Hematopoietic multipotent progenitor cell treated with erythropoietin and hydrocortisone succinate and interleukin-3 and kit ligand, for 17 days (in vitro differentiated cells): ENCODE results near the gene CNPY1.

Experiments
- DNase-seq: peaks from one replicate; pipeline ENCODE4 v3.0.0-alpha.2; 2015; ENCODE audit warnings: low spot score

The CNPY1 gene

DNA sequence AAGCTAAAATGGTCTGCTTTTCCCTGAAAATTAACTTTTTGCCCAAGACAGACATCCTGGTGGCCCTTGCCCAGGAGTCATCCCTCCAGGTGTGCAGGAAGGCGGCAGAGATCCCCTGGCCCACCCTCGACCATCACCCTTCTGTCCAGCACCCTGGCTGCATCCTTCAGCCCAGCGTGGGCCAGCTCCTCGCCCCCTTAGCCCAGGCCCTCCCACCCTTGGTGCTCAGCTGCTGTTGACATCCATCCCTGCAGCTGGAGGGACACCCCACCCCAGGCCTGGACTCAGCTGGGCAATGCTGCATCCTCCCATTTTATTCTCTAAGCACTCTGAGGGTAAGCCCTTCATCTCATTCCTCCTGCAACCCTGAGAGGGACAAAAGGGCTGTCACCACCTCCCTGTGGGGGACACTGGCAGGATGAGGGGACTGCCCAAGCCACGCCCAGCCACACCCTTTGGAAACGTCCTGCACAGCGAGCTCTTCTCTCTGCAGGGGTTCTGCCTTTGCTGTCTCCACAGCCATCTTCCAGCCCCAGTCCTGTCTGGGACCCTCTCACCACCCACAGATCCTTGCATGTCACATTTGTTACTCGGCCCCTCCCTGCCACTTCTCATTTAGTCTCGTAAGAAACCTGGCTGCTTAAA is 57.8 kb downstream of the CNPY1 start:
- DNase-seq: no peak

DNA sequence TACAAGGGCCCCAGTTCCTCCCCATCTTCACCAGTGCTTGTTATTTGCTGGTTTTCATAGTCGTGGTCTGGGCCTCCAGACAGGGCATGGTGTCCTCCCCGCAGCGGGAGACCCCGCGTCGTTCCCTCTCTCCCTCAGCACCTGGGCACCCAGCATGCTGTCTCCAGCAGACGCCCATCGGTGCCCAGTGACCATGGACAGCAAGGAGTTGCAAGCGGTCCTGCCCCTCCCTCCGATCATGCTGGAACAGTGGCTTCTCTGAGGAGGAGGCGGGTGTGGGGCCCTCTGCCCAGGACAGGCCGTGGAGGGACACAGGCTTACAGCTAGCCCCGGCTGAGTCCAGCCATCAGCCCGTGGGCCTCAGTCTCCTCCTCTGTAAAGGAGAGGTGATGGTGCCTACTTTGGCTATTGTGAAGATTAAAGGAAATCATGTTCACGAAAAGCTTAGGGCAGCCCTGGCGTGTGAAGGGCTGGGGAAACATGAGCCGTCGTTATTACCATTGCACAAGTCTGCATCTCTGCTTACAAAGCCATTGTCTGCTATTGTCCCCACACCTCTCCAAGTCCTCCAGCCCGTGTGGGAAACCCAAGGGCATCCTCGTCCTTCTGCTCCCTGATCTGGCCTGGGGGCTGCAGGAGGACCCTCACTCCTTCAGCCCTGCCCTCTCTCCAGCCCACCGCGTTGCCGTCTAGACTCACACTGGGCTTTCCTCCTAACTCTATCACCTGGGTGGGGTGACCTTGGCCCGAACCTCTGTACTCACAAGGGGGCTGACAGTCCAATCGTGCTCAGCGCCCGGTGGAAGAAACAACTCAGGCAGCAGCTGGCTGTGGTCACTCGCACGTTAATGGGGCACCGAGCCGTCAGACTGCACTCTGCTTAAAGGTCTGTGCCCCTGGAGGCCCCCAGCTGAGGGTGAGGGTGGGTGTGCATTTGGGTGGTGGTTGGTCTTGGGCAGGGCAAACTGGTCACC is 58.6 kb downstream of the CNPY1 start:
- DNase-seq: no peak

DNA sequence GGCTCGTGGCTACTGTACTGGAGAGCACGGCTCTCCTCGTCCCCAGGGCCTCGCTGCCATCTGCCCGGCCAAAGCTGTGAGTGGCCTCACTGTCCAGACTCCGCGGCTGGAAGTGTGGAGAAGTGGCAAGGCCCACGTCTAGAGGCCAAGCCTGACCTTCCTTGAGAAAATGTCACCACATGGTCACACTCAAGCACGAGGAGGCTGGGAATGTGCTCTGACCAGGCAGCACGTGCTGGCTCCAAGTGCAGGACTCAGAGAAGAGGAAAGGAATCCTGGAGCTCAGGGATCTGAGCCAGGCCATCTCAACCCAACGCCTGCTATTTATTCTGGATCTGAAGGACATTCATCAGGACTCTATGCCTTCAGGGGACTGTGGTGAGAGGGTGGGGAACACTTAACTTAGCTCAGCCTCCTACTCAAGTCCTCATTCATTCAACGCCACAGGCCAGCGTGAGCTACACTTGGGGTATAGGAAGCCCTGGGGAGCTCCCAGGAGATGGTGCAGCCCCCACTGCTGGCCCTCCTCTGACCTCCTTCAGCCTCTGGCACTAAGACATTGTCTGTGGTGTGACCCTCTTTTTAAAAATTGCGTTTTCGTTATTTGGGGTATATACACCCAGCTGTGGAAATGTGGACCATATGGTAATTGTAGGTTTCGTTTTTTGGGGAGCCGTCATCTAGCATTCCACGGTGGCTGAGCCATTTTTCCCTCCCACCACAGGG is 59.4 kb downstream of the CNPY1 start:
- DNase-seq: no peak

DNA sequence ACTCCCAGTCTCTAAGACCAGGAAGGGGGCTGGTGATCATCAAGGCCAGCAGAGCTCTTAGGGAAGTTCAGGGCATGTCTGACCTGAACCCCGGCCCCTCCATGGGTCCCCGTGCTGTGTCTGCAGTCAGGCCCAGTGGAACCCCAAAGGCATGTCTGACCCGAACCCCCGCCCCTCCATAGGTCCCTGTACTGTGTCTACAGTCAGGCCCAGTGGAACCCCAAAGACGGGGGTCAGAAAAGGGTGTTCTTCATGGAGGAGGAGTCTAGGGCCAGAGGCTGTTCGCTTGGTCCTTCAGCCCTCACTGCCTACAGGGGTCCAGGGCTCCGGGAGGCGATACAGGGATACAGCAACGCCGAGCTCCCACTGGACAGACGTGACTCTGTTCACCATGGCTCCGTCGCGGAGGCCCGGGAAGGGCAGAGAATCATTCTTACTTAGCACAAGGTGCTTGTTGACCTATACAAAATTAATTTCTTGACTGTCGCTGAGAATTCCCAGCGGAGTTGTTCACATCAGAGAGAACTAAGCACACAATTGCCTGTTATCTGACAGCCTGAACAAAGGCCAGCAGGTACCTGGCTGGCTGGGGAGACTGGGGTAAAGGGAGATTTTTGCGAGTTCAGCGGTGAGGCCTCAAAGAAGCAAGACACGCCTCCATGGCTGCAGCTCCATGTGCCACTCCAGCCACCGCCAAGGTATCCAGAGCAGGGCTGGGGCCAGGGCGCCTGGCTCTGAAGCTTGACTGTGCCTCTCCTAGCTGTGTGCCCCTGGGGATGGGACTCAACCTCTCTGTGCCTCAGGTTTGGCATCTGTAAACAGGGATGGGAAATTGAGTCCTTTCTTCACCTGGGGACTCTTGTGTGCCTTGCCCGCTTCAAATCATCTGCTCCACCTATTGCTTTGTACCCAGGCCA is 61.6 kb downstream of the CNPY1 start:
- DNase-seq: no peak

DNA sequence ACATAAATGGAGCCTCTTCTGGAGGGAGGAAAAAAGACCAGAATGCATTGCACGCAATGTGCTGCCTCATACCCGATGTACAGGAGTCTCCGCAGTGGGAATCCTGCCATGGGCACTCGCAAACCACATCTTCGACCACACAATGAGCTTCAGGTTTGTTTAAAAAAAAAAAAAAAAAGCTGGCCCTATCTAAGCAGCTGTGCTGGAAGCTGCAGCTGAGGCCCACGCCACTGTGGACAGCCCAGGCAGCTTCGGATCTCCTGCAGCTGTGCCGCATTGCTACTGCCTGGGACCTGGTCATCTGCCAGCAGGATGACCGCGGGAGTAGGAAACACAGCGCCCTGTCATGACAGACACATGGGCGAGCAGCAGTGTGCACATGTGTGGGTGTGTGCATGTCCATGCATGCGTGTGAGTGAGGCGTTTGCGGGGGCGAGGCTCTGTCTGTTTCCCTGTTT is 62.5 kb downstream of the CNPY1 start:
- no peak for DNase-seq

DNA sequence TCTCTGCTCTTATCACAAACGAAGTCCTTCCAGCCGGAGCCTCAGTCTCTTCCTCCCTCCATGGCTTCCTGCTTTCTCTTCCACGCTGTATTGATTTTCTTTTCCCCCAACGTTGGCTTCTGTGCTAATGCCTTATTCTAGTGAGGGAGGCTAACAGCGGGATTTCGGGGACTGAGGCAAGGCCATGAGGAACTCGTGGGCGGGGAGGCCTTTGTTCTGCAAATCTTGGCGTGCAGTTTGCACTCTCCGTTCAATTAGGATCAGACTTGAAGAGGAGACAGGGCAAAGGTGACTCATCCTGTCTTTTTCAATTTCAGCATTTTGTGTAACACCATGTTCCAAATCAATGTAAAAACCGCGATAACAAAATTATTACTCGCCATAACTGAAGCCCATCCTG is 63.1 kb downstream of the CNPY1 start:
- no peak for DNase-seq

DNA sequence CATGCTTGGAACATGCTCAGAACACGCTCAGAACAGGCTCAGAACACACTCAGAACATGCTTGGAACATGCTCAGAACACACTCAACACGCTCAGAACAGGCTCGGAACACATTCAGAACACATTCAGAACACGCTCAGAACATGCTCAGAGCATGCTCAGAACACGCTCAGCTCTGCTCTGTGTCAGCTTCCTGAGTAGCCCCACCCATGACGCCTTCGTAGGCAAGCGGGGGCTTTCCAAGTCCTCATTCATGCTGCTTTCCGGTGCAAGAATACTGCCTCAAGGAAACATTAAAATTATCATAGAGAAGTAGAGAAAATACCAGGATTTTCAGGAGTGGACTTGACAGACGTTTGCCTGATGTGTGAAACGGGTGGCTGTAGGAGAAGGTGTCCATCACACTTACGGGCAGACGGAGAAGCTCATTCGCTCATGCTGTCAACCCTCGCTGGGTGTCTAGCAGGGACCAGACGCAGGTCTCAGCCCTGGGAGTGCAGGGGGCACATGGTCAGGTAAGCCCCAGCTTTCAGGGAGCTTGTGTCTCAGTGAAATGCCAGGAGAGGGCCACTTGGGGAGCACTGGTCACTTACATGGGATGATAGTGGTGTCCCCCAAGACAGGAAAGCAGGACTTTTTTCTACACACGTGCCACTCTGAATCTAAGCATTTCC is 63.7 kb downstream of the CNPY1 start:
- DNase-seq: no peak

DNA sequence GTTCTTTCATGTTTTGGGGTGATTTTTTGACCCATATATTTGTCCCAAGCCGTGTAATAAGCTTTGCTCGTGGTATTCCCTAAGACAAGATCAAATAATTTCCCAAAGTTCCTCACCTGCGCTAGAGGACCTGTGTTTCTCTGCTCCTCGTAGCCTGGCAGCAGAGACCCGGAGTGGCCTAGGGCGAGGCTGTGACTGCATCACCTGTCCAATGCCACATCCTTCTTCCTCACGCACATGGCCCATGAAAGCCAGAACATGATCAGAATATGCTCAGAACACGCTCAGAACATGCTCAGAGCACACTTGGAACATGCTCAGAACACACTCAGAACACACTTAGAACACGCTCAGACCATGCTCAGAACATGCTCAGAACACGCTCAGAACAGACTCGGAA is 64.6 kb downstream of the CNPY1 start:
- DNase-seq: no peak

DNA sequence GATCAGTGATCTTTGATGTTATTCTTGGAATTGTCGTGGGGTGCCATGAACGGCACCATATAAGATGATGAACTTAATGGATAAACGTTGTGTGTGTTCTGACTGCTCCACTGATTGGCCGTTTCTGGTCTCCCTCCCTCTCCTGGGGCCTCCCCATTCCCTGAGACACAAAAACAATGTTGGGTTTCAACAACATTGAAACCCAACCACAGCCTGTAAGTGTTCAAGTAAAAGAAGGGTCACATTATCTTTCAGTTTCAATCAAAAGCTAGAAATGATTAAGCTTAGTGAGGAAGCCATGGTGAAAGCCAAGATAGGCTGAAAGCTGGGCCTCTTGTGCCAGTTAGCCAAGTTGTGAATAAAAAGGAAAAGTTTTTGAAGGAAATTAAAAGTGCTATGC is 68.9 kb downstream of the CNPY1 start:
- no peak for DNase-seq

DNA sequence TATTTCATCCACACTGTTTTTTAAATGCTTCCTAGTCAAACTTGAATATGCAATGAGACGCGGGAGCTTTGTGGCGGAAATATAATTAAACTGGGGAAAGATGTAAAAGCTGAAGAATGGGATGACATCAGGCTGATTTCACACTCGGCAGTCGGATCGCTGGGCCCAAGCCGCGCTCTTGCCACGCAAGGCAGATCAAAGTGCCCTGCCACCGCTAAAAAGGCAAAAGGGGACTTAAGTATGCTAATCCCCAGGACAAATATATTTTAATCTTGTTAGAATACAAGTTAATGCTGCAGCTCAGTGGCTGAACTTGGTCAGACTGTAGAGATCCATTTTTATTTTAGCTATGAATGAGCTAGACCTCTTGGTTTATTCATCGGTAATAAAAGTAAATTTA is 74.6 kb downstream of the CNPY1 start:
- DNase-seq: no peak

DNA sequence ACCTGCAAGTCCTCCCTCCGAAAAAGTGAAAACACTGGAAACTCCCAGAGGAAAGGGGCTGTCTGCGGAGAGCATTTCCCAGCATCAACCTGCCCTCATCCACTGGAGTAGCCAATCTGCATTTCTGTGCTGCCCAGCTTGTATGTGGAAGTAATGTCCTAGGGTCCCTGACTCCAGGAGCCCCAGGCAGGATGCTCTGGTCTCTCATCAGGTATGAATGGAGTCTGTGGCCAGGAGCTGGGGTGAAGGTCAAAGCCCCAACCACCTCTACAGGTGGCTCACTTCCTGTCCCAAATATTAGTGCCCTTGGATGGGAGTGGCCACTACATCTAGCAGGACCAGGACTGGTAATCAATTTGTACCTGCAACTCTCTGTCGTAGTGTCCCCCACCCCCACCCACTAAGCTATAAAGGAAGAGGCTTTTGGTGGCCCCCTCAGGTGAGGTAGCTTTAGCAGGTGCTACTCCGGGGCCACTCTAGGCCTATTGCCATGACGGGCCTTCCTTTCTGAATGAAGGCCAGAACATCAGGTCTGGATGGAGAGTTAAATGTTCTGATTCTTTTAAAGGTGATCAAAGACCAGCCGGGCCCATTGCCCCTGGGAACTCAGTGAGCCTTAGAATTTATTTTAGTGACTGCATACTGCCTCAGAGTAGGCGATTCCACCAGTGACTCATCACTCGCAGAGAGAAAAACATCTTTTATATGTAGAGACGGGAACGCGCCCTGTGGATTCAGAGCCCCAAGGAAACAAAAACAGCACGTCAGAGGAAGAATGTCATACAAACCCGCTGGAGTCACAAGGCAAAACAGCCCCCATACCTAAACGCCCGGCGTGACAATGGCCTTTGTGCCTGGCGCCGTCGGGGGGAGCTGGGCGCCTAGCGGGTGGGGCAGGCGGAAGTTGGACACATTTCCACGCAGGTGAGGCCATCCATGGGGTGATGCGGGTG is 75.4 kb downstream of the CNPY1 start:
- no peak for DNase-seq

DNA sequence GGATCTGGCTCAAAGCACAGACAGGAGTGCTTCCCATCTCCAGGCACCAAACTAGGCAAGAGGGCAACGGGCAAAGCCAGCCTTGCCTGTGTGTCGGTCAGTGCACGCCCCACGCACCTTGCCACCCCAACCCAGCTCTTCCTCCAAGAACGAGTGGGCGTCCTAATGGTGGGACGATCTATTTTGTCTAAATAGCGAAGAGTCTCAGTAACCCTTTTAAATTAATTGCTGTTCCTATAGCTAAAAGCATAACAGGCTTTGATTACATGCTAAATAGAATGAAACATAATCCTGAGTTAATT is 76.2 kb downstream of the CNPY1 start:
- no peak for DNase-seq

DNA sequence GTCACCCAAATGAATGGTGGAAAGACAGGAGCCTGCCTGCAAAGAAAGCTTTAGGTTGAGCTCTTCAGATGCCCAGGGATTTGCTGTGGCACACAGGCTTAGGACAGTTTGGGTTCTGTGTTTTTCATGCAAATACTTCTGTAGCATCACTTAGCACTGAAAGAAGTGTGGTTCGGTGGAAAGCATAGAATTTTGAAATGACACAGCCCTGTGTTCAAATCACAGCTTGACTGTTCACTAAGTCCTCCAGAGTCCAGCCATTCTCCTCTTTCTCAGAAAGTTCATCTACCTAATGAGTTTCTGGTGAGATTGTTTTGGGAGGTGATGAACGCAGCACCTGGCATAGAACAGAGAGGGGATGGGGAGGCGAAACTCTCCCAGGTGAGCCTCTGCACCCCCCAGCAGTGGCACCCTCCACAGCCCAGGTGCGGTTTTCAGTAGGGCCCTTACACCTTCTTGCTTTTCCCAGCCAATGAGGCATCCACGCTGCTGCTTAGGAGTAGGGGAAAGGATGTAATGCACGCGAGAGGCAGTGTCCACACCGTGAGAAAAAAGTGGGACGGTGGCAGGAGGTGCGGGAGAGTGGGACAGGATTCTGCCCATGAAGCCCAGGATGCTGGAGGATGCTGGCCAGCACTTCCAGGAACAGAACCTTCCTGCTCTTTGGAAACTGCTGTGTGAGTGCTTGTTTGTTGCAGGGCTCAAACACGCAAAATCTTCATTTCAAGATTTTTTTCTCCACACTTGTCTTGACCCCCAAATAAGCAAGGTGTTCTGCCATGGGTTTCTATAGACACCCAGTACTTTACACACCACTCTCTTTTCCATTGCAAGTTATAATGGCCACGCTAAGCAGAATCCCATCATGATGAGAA is 76.8 kb downstream of the CNPY1 start:
- no peak for DNase-seq

DNA sequence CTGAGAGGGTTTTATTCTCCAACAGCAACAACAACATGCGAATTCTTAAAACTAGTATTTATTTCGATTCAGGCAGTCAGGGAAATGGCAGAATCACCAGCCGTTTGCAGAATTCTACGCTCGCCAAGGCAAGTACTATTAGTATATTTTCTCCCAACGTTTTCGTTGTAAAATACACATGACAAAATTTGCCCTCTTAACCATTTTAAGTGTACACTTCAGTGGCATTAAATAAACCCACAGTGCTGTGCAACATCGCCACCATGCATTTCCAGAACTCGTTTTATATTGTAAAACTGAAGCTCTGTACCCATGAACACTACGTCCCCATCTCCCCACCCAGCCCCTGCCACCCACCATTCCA is 77.6 kb downstream of the CNPY1 start:
- DNase-seq: no peak

DNA sequence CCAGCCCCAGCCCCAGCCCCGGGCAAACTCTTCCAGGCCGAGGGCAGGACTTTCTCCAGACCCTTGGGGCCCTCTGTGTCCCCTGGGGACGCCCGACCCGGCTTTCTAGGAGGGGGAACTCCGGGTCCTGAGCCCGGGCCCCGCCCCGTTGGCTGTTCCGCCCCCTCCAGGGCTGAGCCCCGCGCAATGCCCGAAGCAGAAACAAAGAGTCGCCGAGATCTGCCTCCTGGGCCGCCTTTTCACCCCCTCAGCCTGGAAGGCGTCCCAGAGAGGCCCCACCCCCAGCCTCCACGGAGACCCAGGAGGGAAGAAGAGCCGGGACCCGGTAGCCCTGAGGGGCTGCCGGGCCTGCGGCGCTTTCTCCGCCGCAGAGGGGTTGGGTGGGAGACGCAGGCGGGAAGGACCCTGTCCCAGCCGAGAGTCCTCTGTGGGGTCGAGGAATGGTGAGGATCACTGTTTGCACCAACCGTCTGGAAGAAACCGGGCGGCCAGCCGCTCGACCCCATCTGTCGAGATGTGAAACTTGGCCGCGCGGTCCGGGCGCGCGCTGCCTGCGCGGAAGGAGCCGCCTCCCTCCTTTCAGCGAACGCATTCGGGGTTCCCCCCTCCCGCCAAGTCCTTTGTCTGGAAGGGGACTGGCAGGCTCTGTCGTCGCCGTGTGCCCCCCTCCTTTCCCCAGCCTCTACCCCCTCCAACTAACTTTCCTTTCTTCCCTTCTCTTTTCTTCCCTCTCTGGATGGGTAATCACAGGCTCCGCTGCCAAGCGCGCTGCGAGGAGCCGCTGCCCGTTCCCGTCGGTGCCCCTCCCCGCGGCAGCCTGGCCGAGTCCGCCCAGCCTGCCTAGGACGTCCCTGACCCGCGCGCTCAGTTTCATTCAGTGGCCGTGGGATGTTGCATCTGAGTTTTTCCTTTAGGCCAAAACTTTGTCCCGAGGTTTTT is 78.2 kb downstream of the CNPY1 start:
- DNase-seq: no peak

DNA sequence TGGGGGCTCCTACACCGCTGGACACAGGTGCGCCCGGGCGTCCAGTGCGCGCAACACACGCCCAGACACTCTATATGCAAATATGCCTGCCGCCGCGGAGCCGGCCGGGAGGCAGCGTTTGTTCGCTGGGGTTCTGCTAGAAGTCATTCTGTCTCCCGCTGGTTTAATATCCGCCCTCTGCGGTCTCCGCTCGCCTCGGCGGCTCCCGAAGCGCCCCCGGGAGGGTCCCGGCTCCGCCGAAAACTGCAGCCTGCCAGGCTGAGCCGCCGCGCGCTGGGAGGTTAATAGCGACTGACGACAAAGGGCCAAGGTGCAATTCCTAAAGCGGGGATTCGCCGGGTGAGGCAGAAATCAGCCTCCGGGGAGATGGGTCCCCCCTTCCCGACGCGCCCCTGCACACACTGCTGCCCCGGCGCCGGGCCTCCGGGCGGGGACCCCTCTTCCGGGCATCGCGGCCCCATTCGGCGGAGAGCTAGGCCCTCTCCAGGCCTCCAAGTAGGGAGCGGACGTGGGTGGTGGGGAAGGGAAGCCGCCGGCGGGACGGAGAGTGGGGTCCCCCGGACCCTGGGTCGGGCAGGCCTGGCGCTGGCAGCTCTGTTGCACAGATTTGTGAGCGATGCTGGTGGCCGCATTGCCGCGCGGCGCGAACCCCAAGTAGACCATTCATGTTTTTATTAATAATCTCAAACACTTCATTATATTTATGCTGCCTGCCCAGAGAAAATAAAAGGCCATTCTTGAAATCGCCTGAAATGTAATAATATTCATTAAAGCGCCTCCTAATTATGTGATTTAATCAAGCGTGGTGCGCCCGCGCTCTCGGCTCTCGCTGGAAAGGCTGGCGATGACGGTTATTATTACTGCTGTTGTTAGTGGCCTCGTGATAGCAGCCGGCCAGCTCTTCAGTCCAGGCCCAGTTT is 79.3 kb downstream of the CNPY1 start:
- DNase-seq: no peak
